GM12878 (cell line): Measurements from ENCODE around the gene SASH3. TPM values are rescaled to one million over a fixed set of nuclear protein-coding genes. Genes with fewer than 3 reads are reported as not detected.

Experiments
- ATAC-seq: fragments of 200-7000 bp; cut with Tn5 transposase; 3 replicates; pipeline ENCODE4 v1.9.1; 2020; ENCODE audit warnings: mild to moderate bottlenecking, moderate library complexity
- Bru-seq: library from RNA; stranded (reverse); fragments of 400-500 nt; gene quantifications from one replicate; lab custom pipeline; 2021; lab: Mats Ljungman, UMichigan
- BruChase-seq, 2 experiments: library from RNA; stranded (reverse); fragments of 400-500 nt; gene quantifications; one replicate each; lab custom pipeline; 2021; lab: Mats Ljungman, UMichigan
- BruUV-seq: library from RNA; stranded (reverse); fragments of 400-500 nt; replicated peaks from 2 replicates; lab custom pipeline; 2021; lab: Mats Ljungman, UMichigan
- CTCF ChIA-PET: fragments of 300-600 bp; sonication (Branson Sonifier 250); formaldehyde crosslinking; extraction: SDS; loops from one replicate; lab custom pipeline; 2021; ENCODE audit warnings: inconsistent platforms; lab: Yijun Ruan, JAX
- POLR2A ChIA-PET: fragments of 350-600 bp; formaldehyde crosslinking; extraction: SDS; loops from one replicate; lab custom pipeline; 2021; ENCODE audit warnings: inconsistent platforms; lab: Charles Lee
- RAD21 ChIA-PET: fragments of 300-600 bp; sonication (Branson Sonifier 250); formaldehyde crosslinking; loops from one replicate; lab custom pipeline; 2023; ENCODE audit warnings: antibody characterized with exemption; ENCODE audit not compliant: unreplicated experiment; lab: Charles Lee
- SMC1A ChIA-PET: fragments of 300-600 bp; sonication (Branson Sonifier 250); formaldehyde crosslinking; loops from one replicate; lab custom pipeline; 2023; ENCODE audit not compliant: unreplicated experiment, uncharacterized antibody; lab: Charles Lee
- DNase-seq: peaks from one replicate; pipeline ENCODE4 v3.0.0-alpha.2; 2011; ENCODE audit warnings: low read depth, low spot score
- FAIRE-seq: peaks from 3 replicates; lab custom pipeline; 2011; peaks lifted over from hg19 to GRCh38; lab: Jason Lieb, UNC
- H2AFZ ChIP-seq: 2 replicates; pipeline ENCODE4 v1.6.0; 2011; ENCODE audit warnings: low read depth, low read length, control low read depth; ENCODE audit not compliant: control insufficient read depth
- H3K27ac ChIP-seq: 2 replicates; pipeline ENCODE4 v1.5.1; 2011; ENCODE audit warnings: control low read depth; ENCODE audit not compliant: control insufficient read depth, insufficient read depth
- H3K27me3 ChIP-seq, 2 experiments: replicated peaks in 1 of 2; 2 replicates each; pipeline versions ENCODE4 v1.6.0 to v1.6.1; 2011; ENCODE audit warnings: low read length in 1 of 2; ENCODE audit not compliant: control insufficient read depth in 2 of 2, insufficient read depth in 2 of 2
- H3K36me3 ChIP-seq, 2 experiments: 2 replicates each; pipeline ENCODE4 v1.5.1; 2011; ENCODE audit warnings: low read length in 1 of 2; ENCODE audit not compliant: control insufficient read depth in 2 of 2, insufficient read depth in 2 of 2
- H3K4me1 ChIP-seq: 2 replicates; pipeline ENCODE4 v1.6.1; 2011; ENCODE audit warnings: mild to moderate bottlenecking, low read length, moderate library complexity, mixed read lengths; ENCODE audit not compliant: control insufficient read depth, insufficient read depth
- H3K4me2 ChIP-seq: 2 replicates; pipeline ENCODE4 v1.6.0; 2011; ENCODE audit warnings: control low read depth; ENCODE audit not compliant: control insufficient read depth, insufficient read depth
- H3K4me3 ChIP-seq: fragments of 200-600 bp; sonication (generic); 2 replicates; pipeline ENCODE4 v1.5.1; 2016
- H3K79me2 ChIP-seq: 2 replicates; pipeline ENCODE4 v1.6.0; 2011; ENCODE audit warnings: low read length; ENCODE audit not compliant: control insufficient read depth, insufficient read depth
- H3K9ac ChIP-seq: 2 replicates; pipeline ENCODE4 v1.8.0; 2011; ENCODE audit warnings: low read length, control low read depth, mixed read lengths; ENCODE audit not compliant: control insufficient read depth, insufficient read depth
- H3K9me3 ChIP-seq: replicated peaks from 3 replicates; pipeline ENCODE4 v1.5.1; 2011; ENCODE audit warnings: mild to moderate bottlenecking, low read length; ENCODE audit not compliant: control insufficient read depth, insufficient read depth
- H4K20me1 ChIP-seq: 2 replicates; pipeline ENCODE4 v1.6.0; 2011; ENCODE audit not compliant: control insufficient read depth, insufficient read depth
- BHLHE40 ChIP-seq, 2 experiments: fragments of 450-650 bp in 1 of 2; IDR thresholded peaks; 2 replicates each; pipeline ENCODE4 v1.6.1; 2011 to 2017; ENCODE audit warnings: low read depth in 2 of 2, borderline replicate concordance in 1 of 2, improper control_type of control experiment in 1 of 2, low read length in 1 of 2, mild to moderate bottlenecking in 1 of 2
- CREM ChIP-seq: IDR thresholded peaks from 2 replicates; pipeline ENCODE4 v1.6.1; 2014; ENCODE audit warnings: antibody characterized with exemption, low read depth
- ETV6 ChIP-seq, 2 experiments: fragments of 450-650 bp in 1 of 2; IDR thresholded peaks in 1 of 2; conservative IDR thresholded peaks in 1 of 2; 2 replicates each; pipeline ENCODE4 v1.6.1; 2014; ENCODE audit warnings: antibody characterized with exemption in 1 of 2, borderline replicate concordance in 1 of 2, low read depth in 1 of 2, mild to moderate bottlenecking in 1 of 2, moderate library complexity in 1 of 2
- FOXM1 ChIP-seq: IDR thresholded peaks from 2 replicates; pipeline ENCODE4 v1.6.1; 2012; ENCODE audit warnings: low read depth, mild to moderate bottlenecking, inconsistent platforms, low read length, moderate library complexity
- IKZF2 ChIP-seq, 2 experiments: fragments of 450-650 bp; IDR thresholded peaks; 2 replicates each; pipeline ENCODE4 v1.6.1; 2017; ENCODE audit warnings: mild to moderate bottlenecking in 2 of 2, moderate library complexity in 2 of 2
- IRF3 ChIP-seq: fragments of 450-650 bp; IDR thresholded peaks from 2 replicates; pipeline ENCODE4 v1.6.1; 2014; ENCODE audit warnings: mild to moderate bottlenecking
- RELA ChIP-seq: fragments of 450-650 bp; IDR thresholded peaks from 2 replicates; pipeline ENCODE4 v1.8.0; 2014; ENCODE audit warnings: borderline replicate concordance; ENCODE audit not compliant: partially characterized antibody
- SMARCA5 ChIP-seq: fragments of 450-650 bp; IDR thresholded peaks from 2 replicates; pipeline ENCODE4 v1.6.1; 2017; ENCODE audit warnings: mild to moderate bottlenecking
- STAT1 ChIP-seq: fragments of 450-650 bp; conservative IDR thresholded peaks from 2 replicates; pipeline ENCODE4 v1.6.1; 2014; ENCODE audit warnings: antibody characterized with exemption, mild to moderate bottlenecking
- YBX1 ChIP-seq: fragments of 450-650 bp; IDR thresholded peaks from 2 replicates; pipeline ENCODE4 v1.6.1; 2016; ENCODE audit warnings: antibody characterized with exemption
- YY1 ChIP-seq: IDR thresholded peaks from 2 replicates; pipeline ENCODE4 v1.6.1; 2011; ENCODE audit warnings: low read depth, mild to moderate bottlenecking, low read length
- ZNF687 ChIP-seq: fragments of 450-650 bp; IDR thresholded peaks from 2 replicates; pipeline ENCODE4 v1.6.1; 2017; ENCODE audit warnings: mild to moderate bottlenecking, moderate library complexity
- WGBS: methylation state at CpG from one replicate; pipeline ENCODE4 v1.1.6; 2016; ENCODE audit warnings: low lambda C conversion rate; ENCODE audit not compliant: insufficient replicate concordance, insufficient coverage; ENCODE audit errors: missing lambda C conversion rate; 5-methylcytosine and 5-hydroxymethylcytosine counted together
- in situ Hi-C: fragments of 300-500 bp; cut with MboI; formaldehyde crosslinking; loops from 9 replicates; pipeline ENCODE4 v1.14.3; 2018; ENCODE audit warnings: mixed read lengths
- intact Hi-C: fragments of 100-400 bp; cut with micrococcal nuclease; formaldehyde crosslinking; loops from one replicate; pipeline ENCODE4 v1.14.2; 2022; ENCODE audit not compliant: unreplicated experiment
- long read RNA-seq, 2 experiments: library from polyadenylated mRNA; unstranded; transcript quantifications; one replicate each; pipeline ENCODE4 v2.0.0, GENCODE V29; 2019 to 2020
- polyA minus RNA-seq, 3 experiments: library from RNA; depleted of rRNA, polyadenylated mRNA; stranded (reverse); fragments of >200 nt; gene quantifications; 2 replicates each; pipeline ENCODE4 v1.2.3, GENCODE V29; 2011
- polyA plus RNA-seq, 11 experiments: library from polyadenylated mRNA; depleted of rRNA in 4 of 11; unstranded in 6 of 11; stranded (reverse) in 5 of 11; fragments of >200 nt; fragmentation: Nextera tagmentation in 4 of 11; fragmentation: Illumina TruSeq in 1 of 11; extraction: Ambion mirVana in 4 of 11; extraction: Trizol in 1 of 11; gene quantifications; 1 replicate in 1 of 11; 2 replicates in 10 of 11; pipeline versions ENCODE4 v1.2.1 to v1.2.3, GENCODE V29; 2011 to 2016; ENCODE audit warnings: inconsistent platforms in 2 of 11, missing spikeins in 2 of 11, low read depth in 1 of 11
- total RNA-seq, 4 experiments: library from RNA; depleted of rRNA in 3 of 4; stranded (reverse); fragments of >200 nt in 3 of 4; fragmentation: Illumina TruSeq in 1 of 4; extraction: Trizol in 1 of 4; gene quantifications; 2 replicates each; pipeline versions ENCODE4 v1.2.1 to v1.2.3, GENCODE V29; 2013 to 2021

Gene SASH3
- 88.3 and 101 TPM in 2 replicates for total RNA-seq (2013; cell fraction: nucleolus; rRNA removed)
- total RNA-seq (2014; rRNA removed) (198 and 231 TPM in 2 replicates), total RNA-seq (2014; rRNA removed; fragmentation: Illumina TruSeq; extraction: Trizol) (123 and 130 TPM in 2 replicates), total RNA-seq (2021) (183 and 191 TPM in 2 replicates), polyA plus RNA-seq (2011; rRNA removed) (159 and 233 TPM in 2 replicates), polyA plus RNA-seq (2014; fragmentation: Illumina TruSeq; extraction: Trizol) (122 and 155 TPM in 2 replicates), polyA plus RNA-seq (2014; fragmentation: Nextera tagmentation; extraction: Ambion mirVana) (10 to 100 TPM; 23.1 to 39.1 TPM), polyA plus RNA-seq (2014; rRNA removed) (192 and 204 TPM in 2 replicates), polyA plus RNA-seq (2016; fragmentation: Nextera tagmentation; extraction: Ambion mirVana) (100 to 1,000 TPM; 148 to 164 TPM), polyA minus RNA-seq (2011; rRNA and poly(A)+ RNA removed) (120 and 220 TPM in 2 replicates), Bru-seq, nascent RNA (percentile 93 among the genes with signal in this experiment), BruChase-seq, experiment 1, labeled RNA remaining after a 6-hour chase (percentile 94 among the genes with signal in this experiment), BruChase-seq, experiment 2, labeled RNA remaining after a 2-hour chase (percentile 89 among the genes with signal in this experiment)
- polyA plus RNA-seq (2011; ENCODE audit: low read depth): 67.3 TPM
- 229 and 314 TPM in 2 replicates for polyA plus RNA-seq (2011; cell fraction: cytosol; rRNA removed)
- 329 and 387 TPM in 2 replicates for polyA plus RNA-seq (2011; cell fraction: nucleus; rRNA removed)
- 109 and 113 TPM in 2 replicates for polyA plus RNA-seq (2012)
- 77.4 and 94.2 TPM in 2 replicates for polyA minus RNA-seq (2011; cell fraction: cytosol; rRNA and poly(A)+ RNA removed)
- polyA minus RNA-seq (2011; cell fraction: nucleus; rRNA and poly(A)+ RNA removed): 51.7 and 77.8 TPM in 2 replicates
- long read RNA-seq, experiment 1, transcript SASH3-201 (8 exons, 2,626 nt): major isoform, 157 of 173 reads
- long read RNA-seq, experiment 1, partial matches to known transcripts: 3 of 173 reads
- long read RNA-seq, experiment 1, other reads (novel, unspliced or antisense): 13 of 173 reads
- long read RNA-seq, experiment 2, transcript SASH3-201 (8 exons, 2,626 nt): major isoform, 17 of 35 reads
- long read RNA-seq, experiment 2, partial matches to known transcripts: 0 of 35 reads
- long read RNA-seq, experiment 2, other reads (novel, unspliced or antisense): 18 of 35 reads

GRCh38 chrX:129779747-129780146, at the start of gene SASH3:
Gene SASH3, plus strand, starts transcription at chrX:129779949. Its CDS starts 149 bp downstream, at chrX:129780098.
- intact Hi-C loops: loop anchor here (2.0 to 10.0 kb wide), 2 partner anchors 21 to 395 kb away; partner anchors contain the start of gene RAB33A
- in situ Hi-C loops: no loop called here
- peak within 1 kb of the TSS; percentile 94 for H3K27ac ChIP-seq
- no peaks in the 10 kb centered on the region for H4K20me1 ChIP-seq
- RAD21 ChIA-PET: interaction anchor here (5.1 to 7.0 kb wide), 2 partner anchors 9 to 22 kb away, joined by 65 to 166 read pairs; no protein-coding TSS in a partner anchor
- peaks cover 58% of the 10 kb centered on the region for H3K79me2 ChIP-seq
- peaks cover 0 to 8% of the 10 kb centered on the region in 2 experiments; a peak in 2 of 4 replicates for H3K36me3 ChIP-seq
- CTCF ChIA-PET: interaction anchor here (1.0 to 4.9 kb wide), 2 partner anchors 9 to 46 kb away, joined by 3 to 66 read pairs; no protein-coding TSS in a partner anchor
- BruUV-seq: no TSS peak
- no peaks in the 10 kb centered on the region for H3K9me3 ChIP-seq
- H2AFZ ChIP-seq: no peak within 1 kb of the TSS; the same call in 1 of the 2 replicates
- DNase-seq (no peak), FAIRE-seq (no peak), ATAC-seq (peak; percentile 41)
- peak within 1 kb of the TSS; percentile 75 for H3K4me3 ChIP-seq
- H3K9ac ChIP-seq: peak within 1 kb of the TSS; percentile 93
- WGBS: 7% methylated on average over 13 of the region's 13 CpGs
- H3K4me1 ChIP-seq: peaks cover 48% of the 10 kb centered on the region
- SMC1A ChIA-PET: interaction anchor here (5.0 to 14.8 kb wide), 3 partner anchors 10 to 43 kb away, joined by 20 to 165 read pairs (median 58); no protein-coding TSS in a partner anchor
- peak within 1 kb of the TSS; percentile 90 for H3K4me2 ChIP-seq
- H3K27me3 ChIP-seq: no peaks in the 10 kb centered on the region
- POLR2A ChIA-PET: interaction anchor here (1.2 to 11.2 kb wide), 4 partner anchors 9 to 307 kb away, joined by 3 to 169 read pairs (median 11); no protein-coding TSS in a partner anchor
- TF ChIP-seq RELA (no peak), FOXM1 (no peak), CREM (peak; percentile 39; the same call in 1 of the 2 replicates), STAT1 (no peak), YY1 (peak; percentile 78), ZNF687 (peak; percentile 87), SMARCA5 (no peak), ETV6 (conservative IDR thresholded peaks at IDR 0.05 in 1 of 2, IDR thresholded peaks at IDR 0.05 in 1 of 2; ENCODE audit: borderline replicate concordance in 1 of 2, low read depth in 1 of 2) (peak in 1 of 2 experiments; percentile 68; a peak in 1 of 4 replicates), IRF3 (no peak), YBX1 (no peak), BHLHE40 (IDR thresholded peaks at IDR 0.05; ENCODE audit: borderline replicate concordance in 1 of 2, low read depth in 2 of 2, low read length in 1 of 2) (peak; percentile 82 to 87), IKZF2 (IDR thresholded peaks at IDR 0.05) (peak in 1 of 2 experiments; percentile 46; a peak in 1 of 4 replicates)
